Measurements from ENCODE around the gene DEFB132.

- TF ChIP-seq CTCF (IDR thresholded peaks at IDR 0.05; ENCODE audit: extremely low read depth in 1 of 2, insufficient read depth in 1 of 2, low read depth in 1 of 2, low read length in 2 of 2) (no peak), POLR2A (IDR thresholded peaks at IDR 0.05; ENCODE audit: low read depth, low read length) (no peak), JUN (IDR thresholded peaks at IDR 0.05; ENCODE audit: borderline replicate concordance, insufficient read depth, insufficient read length, low read depth) (no peak), EZH2 (IDR thresholded peaks at IDR 0.05; ENCODE audit: borderline replicate concordance, low read depth, low read length, severe bottlenecking) (no peak), POLR2AphosphoS5 (IDR thresholded peaks at IDR 0.05; ENCODE audit: insufficient read depth, low read depth, low read length) (no peak), MAX (IDR thresholded peaks at IDR 0.05; ENCODE audit: insufficient read depth, insufficient read length) (no peak), FOS (IDR thresholded peaks at IDR 0.05; ENCODE audit: borderline replicate concordance, insufficient read depth, low read length) (no peak), MYC (IDR thresholded peaks at IDR 0.05; ENCODE audit: low read depth, low read length) (no peak), GATA2 (IDR thresholded peaks at IDR 0.05; ENCODE audit: insufficient read depth, insufficient read length, low read depth, low read length) (no peak)
Measured at GRCh38 chr20:271069-271468, 13.5 kb downstream of the DEFB132 start.

All from endothelial cell of umbilical vein (primary cell).